Measurements from ENCODE around the gene ARPC2.

ARPC2 gene

GRCh38 chr2:218284106-218284811 is 67.3 kb downstream of the ARPC2 start:
- ChIA-PET CTCF (interaction anchor here (0.6 to 20.2 kb wide), 4 partner anchors 9 to 494 kb away, joined by 3 to 383 read pairs (median 3); partner anchors contain the start of genes AAMP and PNKD), POLR2A (interaction anchor here (0.7 to 3.2 kb wide), 4 partner anchors 9 to 922 kb away, joined by 3 to 17 read pairs (median 4); no protein-coding TSS in a partner anchor)
- peak in 2 of 3 donors; percentile 23 to 27 for DNase-seq
- H3K36me3 ChIP-seq (ENCODE audit: control insufficient read depth in 4 of 4, insufficient read depth in 4 of 4, low read length in 3 of 4) = peaks cover 13 to 54% (median 30%) of the 10 kb centered on the region in 4 experiments
- no peaks in the 10 kb centered on the region for H3K9me3 ChIP-seq (ENCODE audit: control extremely low read depth in 1 of 5, control insufficient read depth in 4 of 5, insufficient read depth in 2 of 5, low read depth in 1 of 5, low read length in 4 of 5)
- no peaks in the 10 kb centered on the region for H3K27me3 ChIP-seq (replicated peaks in 2 of 5; ENCODE audit: control insufficient read depth in 4 of 5, insufficient read depth in 5 of 5, low read length in 4 of 5)
- H3K27ac ChIP-seq (ENCODE audit: insufficient read depth in 1 of 2, low read depth in 1 of 2, low read length in 2 of 2, poor library complexity in 1 of 2, severe bottlenecking in 2 of 2) = peak overlapping the region; percentile 62 to 91
- H3K4me1 ChIP-seq (ENCODE audit: control extremely low read depth in 1 of 4, control insufficient read depth in 4 of 4, insufficient read depth in 4 of 4, low read length in 3 of 4) = peaks cover 15 to 53% (median 47%) of the 10 kb centered on the region in 4 experiments
- H3K4me3 ChIP-seq (ENCODE audit: control insufficient read depth in 1 of 7, extremely low read depth in 1 of 7, insufficient read depth in 4 of 7, low read depth in 2 of 7, low read length in 6 of 7) = no peak overlapping the region
- 78% methylated on average over 6 of the region's 16 CpGs for WGBS (ENCODE audit: insufficient coverage)

- 57% methylated on average over 5 of the region's 6 CpGs for WGBS (ENCODE audit: insufficient coverage)
- peak overlapping the region; percentile 62 to 91 for H3K27ac ChIP-seq (ENCODE audit: insufficient read depth in 1 of 2, low read depth in 1 of 2, low read length in 2 of 2, poor library complexity in 1 of 2, severe bottlenecking in 2 of 2)
- H3K4me3 ChIP-seq (ENCODE audit: control insufficient read depth in 1 of 7, extremely low read depth in 1 of 7, insufficient read depth in 4 of 7, low read depth in 2 of 7, low read length in 6 of 7) = peak overlapping the region in 5 of 7 experiments; percentile 44 to 68 (median 56)
- POLR2A ChIA-PET = interaction anchor here (2.5 to 3.3 kb wide), 3 partner anchors 10 to 111 kb away, joined by 17 to 29 read pairs (median 20); partner anchors contain the start of genes AAMP and PNKD
- H3K9me3 ChIP-seq (ENCODE audit: control extremely low read depth in 1 of 5, control insufficient read depth in 4 of 5, insufficient read depth in 2 of 5, low read depth in 1 of 5, low read length in 4 of 5) = no peaks in the 10 kb centered on the region
- peaks cover 25 to 65% (median 59%) of the 10 kb centered on the region in 4 experiments for H3K4me1 ChIP-seq (ENCODE audit: control extremely low read depth in 1 of 4, control insufficient read depth in 4 of 4, insufficient read depth in 4 of 4, low read length in 3 of 4)
- no peaks in the 10 kb centered on the region for H3K27me3 ChIP-seq (replicated peaks in 2 of 5; ENCODE audit: control insufficient read depth in 4 of 5, insufficient read depth in 5 of 5, low read length in 4 of 5)
- DNase-seq = no peak
- CTCF ChIA-PET = interaction anchor here (0.8 to 20.2 kb wide), 4 partner anchors 11 to 71 kb away, joined by 4 to 383 read pairs (median 16); partner anchors contain the start of genes AAMP, CATIP and PNKD
- H3K36me3 ChIP-seq (ENCODE audit: control insufficient read depth in 4 of 4, insufficient read depth in 4 of 4, low read length in 3 of 4) = peaks cover 7 to 40% (median 17%) of the 10 kb centered on the region in 4 experiments
Measured at GRCh38 chr2:218285604-218286003, 68.6 kb downstream of the ARPC2 start.

- Histone ChIP-seq H3K4me3 (ENCODE audit: control insufficient read depth in 1 of 7, extremely low read depth in 1 of 7, insufficient read depth in 4 of 7, low read depth in 2 of 7, low read length in 6 of 7) (peak overlapping the region in 6 of 7 experiments; percentile 2 to 68 (median 53)), H3K27me3 (replicated peaks in 2 of 5; ENCODE audit: control insufficient read depth in 4 of 5, insufficient read depth in 5 of 5, low read length in 4 of 5) (no peaks in the 10 kb centered on the region), H3K9me3 (ENCODE audit: control extremely low read depth in 1 of 5, control insufficient read depth in 4 of 5, insufficient read depth in 2 of 5, low read depth in 1 of 5, low read length in 4 of 5) (no peaks in the 10 kb centered on the region), H3K27ac (ENCODE audit: insufficient read depth in 1 of 2, low read depth in 1 of 2, low read length in 2 of 2, poor library complexity in 1 of 2, severe bottlenecking in 2 of 2) (peak overlapping the region; percentile 89 to 91), H3K36me3 (ENCODE audit: control insufficient read depth in 4 of 4, insufficient read depth in 4 of 4, low read length in 3 of 4) (peaks cover 2 to 32% (median 10%) of the 10 kb centered on the region in 4 experiments), H3K4me1 (ENCODE audit: control extremely low read depth in 1 of 4, control insufficient read depth in 4 of 4, insufficient read depth in 4 of 4, low read length in 3 of 4) (peaks cover 26 to 77% (median 71%) of the 10 kb centered on the region in 4 experiments)
- ChIA-PET POLR2A (interaction anchor here (0.6 to 3.3 kb wide), 10 partner anchors 9 to 181 kb away, joined by 3 to 29 read pairs (median 6); partner anchors contain the start of genes AAMP, CTDSP1 and PNKD), CTCF (interaction anchor here (0.6 to 20.2 kb wide), 14 partner anchors 9 to 179 kb away, joined by 3 to 383 read pairs (median 6); partner anchors contain the start of genes AAMP, CATIP, CTDSP1 and PNKD)
- 5% methylated on average over 10 of the region's 11 CpGs for WGBS (ENCODE audit: insufficient coverage)
- peak; percentile 88 to 94 (median 92) for DNase-seq
Measured at GRCh38 chr2:218286570-218287459, 69.8 kb downstream of the ARPC2 start.

- peak overlapping the region; percentile 66 to 90 for H3K27ac ChIP-seq (ENCODE audit: insufficient read depth in 1 of 2, low read depth in 1 of 2, low read length in 2 of 2, poor library complexity in 1 of 2, severe bottlenecking in 2 of 2)
Measured at GRCh38 chr2:218289639-218290315, 72.8 kb downstream of the ARPC2 start.

GRCh38 chr2:218290316-218291261 is 73.6 kb downstream of the ARPC2 start:
- H3K9me3 ChIP-seq (ENCODE audit: control extremely low read depth in 1 of 5, control insufficient read depth in 4 of 5, insufficient read depth in 2 of 5, low read depth in 1 of 5, low read length in 4 of 5) = no peaks in the 10 kb centered on the region
- 32% methylated on average over 12 of the region's 12 CpGs for WGBS (ENCODE audit: insufficient coverage)
- DNase-seq = peak; percentile 59 to 86 (median 77)
- ChIA-PET CTCF (interaction anchor here (0.6 to 23.0 kb wide), 16 partner anchors 9 to 355 kb away, joined by 3 to 451 read pairs (median 6); partner anchors contain the start of genes AAMP, CATIP and PNKD), POLR2A (interaction anchor here (0.6 to 1.3 kb wide), 7 partner anchors 18 to 378 kb away, joined by 3 to 4 read pairs (median 3); partner anchors contain the start of genes AAMP and PNKD)
- H3K4me1 ChIP-seq (ENCODE audit: control extremely low read depth in 1 of 4, control insufficient read depth in 4 of 4, insufficient read depth in 4 of 4, low read length in 3 of 4) = peaks cover 25 to 85% (median 76%) of the 10 kb centered on the region in 4 experiments
- H3K4me3 ChIP-seq (ENCODE audit: control insufficient read depth in 1 of 7, extremely low read depth in 1 of 7, insufficient read depth in 4 of 7, low read depth in 2 of 7, low read length in 6 of 7) = peak overlapping the region in 6 of 7 experiments; percentile 62 to 93 (median 84)
- peak overlapping the region; percentile 66 to 90 for H3K27ac ChIP-seq (ENCODE audit: insufficient read depth in 1 of 2, low read depth in 1 of 2, low read length in 2 of 2, poor library complexity in 1 of 2, severe bottlenecking in 2 of 2)
- no peaks in the 10 kb centered on the region for H3K27me3 ChIP-seq (replicated peaks in 2 of 5; ENCODE audit: control insufficient read depth in 4 of 5, insufficient read depth in 5 of 5, low read length in 4 of 5)
- H3K36me3 ChIP-seq (ENCODE audit: control insufficient read depth in 4 of 4, insufficient read depth in 4 of 4, low read length in 3 of 4) = peaks cover 0 to 1% (median 0%) of the 10 kb centered on the region in 4 experiments

More at GRCh38 chr2:218289639-218290315, 72.8 kb downstream of the ARPC2 start:
- Histone ChIP-seq H3K36me3 (ENCODE audit: control insufficient read depth in 4 of 4, insufficient read depth in 4 of 4, low read length in 3 of 4) (peaks cover 0 to 7% (median 0%) of the 10 kb centered on the region in 4 experiments), H3K4me1 (ENCODE audit: control extremely low read depth in 1 of 4, control insufficient read depth in 4 of 4, insufficient read depth in 4 of 4, low read length in 3 of 4) (peaks cover 26 to 93% (median 83%) of the 10 kb centered on the region in 4 experiments), H3K27me3 (replicated peaks in 2 of 5; ENCODE audit: control insufficient read depth in 4 of 5, insufficient read depth in 5 of 5, low read length in 4 of 5) (no peaks in the 10 kb centered on the region), H3K9me3 (ENCODE audit: control extremely low read depth in 1 of 5, control insufficient read depth in 4 of 5, insufficient read depth in 2 of 5, low read depth in 1 of 5, low read length in 4 of 5) (no peaks in the 10 kb centered on the region), H3K4me3 (ENCODE audit: control insufficient read depth in 1 of 7, extremely low read depth in 1 of 7, insufficient read depth in 4 of 7, low read depth in 2 of 7, low read length in 6 of 7) (peak overlapping the region in 5 of 7 experiments; percentile 37 to 93 (median 87))
- ChIA-PET POLR2A (interaction anchor here (0.6 to 1.3 kb wide), 2 partner anchors 58 to 106 kb away, joined by 3 read pairs; no protein-coding TSS in a partner anchor), CTCF (interaction anchor here (0.6 to 23.0 kb wide), 12 partner anchors 10 to 177 kb away, joined by 3 to 451 read pairs (median 6); partner anchors contain the start of genes AAMP, CATIP and PNKD)
- DNase-seq = no peak
- WGBS (ENCODE audit: insufficient coverage) = 20% methylated on average over 3 of the region's 6 CpGs
